GM19324 (cell line): ENCODE results near the gene USP22.
"Not testable (repeated sequence)": the region's sequence is repeated elsewhere in the genome, so short reads cannot be mapped to it uniquely, and the experiment has no call there.

Experiments used
- ATAC-seq: cut with Tn5 transposase; IDR thresholded peaks from one replicate; pipeline ENCODE4 v1.9.1; 2021; ENCODE audit warnings: mild to moderate bottlenecking, moderate library complexity; ENCODE audit not compliant: unreplicated experiment, low FRiP score

Gene USP22

GRCh38 chr17:21053056-21053455 is 10.2 kb upstream of the USP22 start:
- ATAC-seq: not testable (repeated sequence)

- no peak for ATAC-seq
These were observed 6.6 kb upstream of the USP22 start for GRCh38 chr17:21049457-21049856.

- ATAC-seq: no peak
These were observed 3.4 kb upstream of the USP22 start for GRCh38 chr17:21046216-21046615.

GRCh38 chr17:21044971-21045370 is 2.2 kb upstream of the USP22 start:
- ATAC-seq: no peak

- peak; percentile 85 for ATAC-seq
These were observed 753 bp upstream of the USP22 start for GRCh38 chr17:21043296-21044232.

GRCh38 chr17:21041741-21042457 is 912 bp downstream of the USP22 start:
- no peak for ATAC-seq

- no peak for ATAC-seq
These were observed 2.8 kb downstream of the USP22 start for GRCh38 chr17:21039839-21040575.

GRCh38 chr17:21037117-21037803 is 5.6 kb downstream of the USP22 start:
- ATAC-seq: no peak

- no peak for ATAC-seq
These were observed 6.4 kb downstream of the USP22 start for GRCh38 chr17:21036361-21036881.

GRCh38 chr17:21035406-21035805 is 7.4 kb downstream of the USP22 start:
- no peak for ATAC-seq

GRCh38 chr17:21034340-21035235 is 8.2 kb downstream of the USP22 start:
- no peak for ATAC-seq

GRCh38 chr17:21033350-21033749 is 9.5 kb downstream of the USP22 start:
- ATAC-seq: no peak

GRCh38 chr17:21031756-21032396 is 10.9 kb downstream of the USP22 start:
- no peak for ATAC-seq

- ATAC-seq: no peak
These were observed 12.4 kb downstream of the USP22 start for GRCh38 chr17:21030375-21030774.

- ATAC-seq: no peak
These were observed 13.3 kb downstream of the USP22 start for GRCh38 chr17:21029515-21029914.

GRCh38 chr17:21029036-21029435 is 13.8 kb downstream of the USP22 start:
- ATAC-seq: no peak

GRCh38 chr17:21028192-21028591 is 14.6 kb downstream of the USP22 start:
- ATAC-seq: no peak

GRCh38 chr17:21027031-21027430 is 15.8 kb downstream of the USP22 start:
- no peak for ATAC-seq

GRCh38 chr17:21025451-21025850 is 17.4 kb downstream of the USP22 start:
- ATAC-seq: no peak
